Tongue (tissue), 2 donors: Measurements from ENCODE around the gene THSD8. TPM values are rescaled to one million over a fixed set of nuclear protein-coding genes. Genes with fewer than 3 reads are reported as not detected.

ENCODE experiments used
- DNase-seq: peaks from one replicate; pipeline ENCODE4 v3.0.0-alpha.2; 2015
- total RNA-seq: library from RNA; depleted of rRNA; stranded (reverse); fragments of >200 nt; gene quantifications from one replicate; pipeline ENCODE4 v1.2.3, GENCODE V29; 2014

Gene THSD8
- not detected for total RNA-seq

- peak; percentile 91 for DNase-seq
Observed at GRCh38 chr19:12801466-12802266, at the start of gene THSD8, which contains the start of gene PRDX2. THSD8 (plus strand) TSS chr19:12802069; CDS start chr19:12802072, 3 bp downstream. PRDX2 (minus strand) TSS chr19:12801800; CDS start chr19:12801261, 539 bp downstream.

DNA sequence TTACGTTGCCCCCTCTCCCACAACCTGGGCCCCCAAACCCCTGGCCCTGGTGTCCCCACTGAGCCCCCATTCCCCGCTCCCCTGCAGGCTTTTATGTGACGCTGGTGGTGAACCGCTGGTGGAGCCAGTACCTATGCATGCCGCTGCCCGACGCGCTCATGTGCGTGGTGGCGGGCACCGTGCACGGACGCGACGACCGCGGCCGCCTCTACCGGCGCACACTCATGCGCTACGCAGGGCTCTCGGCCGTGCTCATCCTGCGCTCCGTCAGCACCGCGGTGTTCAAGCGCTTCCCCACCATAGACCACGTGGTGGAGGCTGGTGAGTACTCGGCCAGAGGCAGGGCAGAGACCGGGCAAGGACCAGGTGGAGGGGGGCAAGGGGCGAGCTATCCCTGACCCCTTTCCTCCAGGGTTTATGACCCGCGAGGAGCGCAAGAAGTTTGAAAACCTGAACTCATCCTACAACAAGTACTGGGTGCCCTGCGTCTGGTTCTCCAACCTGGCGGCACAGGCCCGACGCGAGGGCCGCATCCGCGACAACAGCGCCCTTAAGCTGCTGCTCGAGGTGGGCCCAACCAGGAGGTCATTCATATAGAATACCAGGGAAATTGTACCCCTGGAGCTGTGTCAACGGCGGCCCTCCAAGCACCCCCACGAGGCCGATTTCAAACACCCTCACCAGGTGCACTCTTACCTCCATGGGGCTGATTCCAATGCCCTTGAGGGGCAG, 47.2 kb upstream of the THSD8 start:
- no peak for DNase-seq

GRCh38 chr19:12756150-12756883, 45.6 kb upstream of the THSD8 start:
- no peak for DNase-seq

- DNase-seq: peak; percentile 89
Observed at GRCh38 chr19:12757544-12758274, 44.2 kb upstream of the THSD8 start.

GRCh38 chr19:12759686-12760085, 42.2 kb upstream of the THSD8 start:
- no peak for DNase-seq

DNA sequence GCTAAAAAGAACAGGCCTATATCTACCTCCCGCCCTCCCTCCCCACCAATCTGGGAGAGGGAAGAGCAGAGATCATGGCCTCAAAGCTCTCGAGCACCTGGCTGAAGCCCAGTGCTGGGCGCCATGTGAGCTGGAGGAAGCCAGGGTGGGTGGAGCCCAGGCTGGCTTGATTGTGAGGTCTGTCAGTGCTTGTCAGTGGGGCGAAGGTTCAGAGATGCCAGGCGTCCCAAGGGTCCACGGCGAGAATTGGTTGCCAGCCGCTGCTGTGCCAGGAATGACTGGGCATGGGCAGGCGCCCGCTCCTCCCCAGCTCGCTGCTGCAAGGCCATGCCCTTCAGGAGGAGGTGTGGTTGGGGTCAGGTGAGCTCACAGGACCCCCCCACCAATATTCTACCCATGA, 38.8 kb upstream of the THSD8 start:
- DNase-seq: no peak

DNA sequence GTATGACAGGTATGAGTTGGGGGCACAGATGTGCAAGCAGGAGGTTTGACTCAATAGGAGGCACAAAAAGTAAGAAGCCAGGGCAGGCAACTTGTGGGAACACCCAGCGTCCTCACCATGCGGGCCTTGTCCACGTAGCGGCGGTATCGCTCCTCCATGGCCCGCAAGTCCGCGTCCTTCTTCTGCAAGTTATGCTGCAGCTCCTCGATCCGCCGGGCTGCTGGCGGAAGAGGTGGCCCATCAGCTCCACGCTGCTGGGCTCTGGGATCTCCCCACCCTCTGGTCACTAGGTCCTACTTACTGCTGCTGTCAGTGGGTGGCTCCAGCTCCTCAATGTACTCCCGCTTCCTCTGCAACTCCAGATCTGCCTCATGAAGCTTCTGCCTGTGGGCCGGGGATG, 37.2 kb upstream of the THSD8 start:
- DNase-seq: no peak

GRCh38 chr19:12766051-12766521, 35.8 kb upstream of the THSD8 start:
- no peak for DNase-seq

DNA sequence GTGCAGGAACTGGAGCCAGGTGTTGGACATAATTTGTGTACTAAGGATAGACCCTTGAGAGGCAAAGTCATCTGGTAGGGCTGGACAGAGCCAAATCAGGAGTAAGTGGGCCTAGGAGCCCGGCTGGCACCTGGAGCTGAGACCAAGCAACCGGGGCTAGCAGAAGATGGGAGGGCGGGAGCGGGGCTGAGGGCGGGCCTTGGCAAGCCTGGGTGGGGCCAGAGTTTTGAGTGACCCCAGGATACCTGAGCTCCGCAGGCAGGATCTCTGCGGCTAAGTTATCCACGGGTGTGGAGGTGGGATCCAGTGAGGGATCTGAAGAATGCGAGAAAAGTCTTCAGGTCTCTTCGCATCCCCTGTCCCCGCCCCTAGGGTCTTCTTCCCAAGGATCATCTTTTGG, 34.7 kb upstream of the THSD8 start:
- no peak for DNase-seq

- no peak for DNase-seq
Observed at GRCh38 chr19:12767666-12768065, 34.2 kb upstream of the THSD8 start.

GRCh38 chr19:12769689-12770088, 32.2 kb upstream of the THSD8 start:
- peak; percentile 81 for DNase-seq

DNA sequence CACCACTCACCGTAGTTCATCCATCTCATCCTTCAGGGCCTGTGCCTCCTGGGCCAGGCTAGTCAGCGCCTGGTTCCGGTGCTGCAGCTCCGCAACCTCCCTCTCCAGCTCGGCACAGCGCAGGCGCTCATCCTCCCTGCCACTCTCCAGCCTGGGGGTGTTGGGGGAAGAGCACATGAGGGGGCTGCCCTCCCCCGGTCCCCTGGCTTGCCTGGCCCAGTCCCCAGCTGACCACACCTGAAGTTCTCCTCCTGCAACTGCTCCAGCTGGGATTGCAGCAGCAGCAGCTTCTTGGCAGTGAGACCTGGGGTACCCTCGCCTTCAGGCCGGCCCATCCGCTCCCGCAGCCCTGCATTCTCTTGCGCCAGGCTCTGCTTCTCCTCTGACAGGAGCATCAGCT, 30.9 kb upstream of the THSD8 start:
- DNase-seq: no peak

- DNase-seq: no peak
Observed at GRCh38 chr19:12772323-12772722, 29.5 kb upstream of the THSD8 start.

DNA sequence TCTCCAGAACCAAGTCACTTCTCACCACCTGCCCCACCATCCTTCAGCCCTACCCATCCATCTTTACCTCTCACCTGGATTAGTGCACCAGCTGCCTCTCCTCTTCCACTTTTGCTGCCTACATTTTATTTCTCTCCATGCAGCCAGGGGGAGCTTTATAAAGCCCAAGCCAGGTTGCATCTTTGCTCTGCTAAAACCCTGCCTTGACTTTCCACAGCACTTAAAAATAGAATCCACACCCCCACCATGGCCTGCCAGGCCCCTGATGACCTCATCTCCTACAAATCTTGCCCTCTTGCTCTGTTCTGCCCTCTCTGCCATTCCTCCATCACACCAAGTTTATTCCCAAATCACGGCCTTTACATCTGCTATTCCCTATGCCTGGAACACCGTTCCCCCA, 28.3 kb upstream of the THSD8 start:
- DNase-seq: peak; percentile 38

- DNase-seq: peak; percentile 56
Observed at GRCh38 chr19:12774588-12775555, 27.0 kb upstream of the THSD8 start, which contains the start of gene HOOK2. HOOK2 (minus strand) TSS chr19:12775552; CDS start chr19:12775449, 103 bp downstream.

GRCh38 chr19:12777217-12778016, 24.5 kb upstream of the THSD8 start:
- peak; percentile 92 for DNase-seq

DNA sequence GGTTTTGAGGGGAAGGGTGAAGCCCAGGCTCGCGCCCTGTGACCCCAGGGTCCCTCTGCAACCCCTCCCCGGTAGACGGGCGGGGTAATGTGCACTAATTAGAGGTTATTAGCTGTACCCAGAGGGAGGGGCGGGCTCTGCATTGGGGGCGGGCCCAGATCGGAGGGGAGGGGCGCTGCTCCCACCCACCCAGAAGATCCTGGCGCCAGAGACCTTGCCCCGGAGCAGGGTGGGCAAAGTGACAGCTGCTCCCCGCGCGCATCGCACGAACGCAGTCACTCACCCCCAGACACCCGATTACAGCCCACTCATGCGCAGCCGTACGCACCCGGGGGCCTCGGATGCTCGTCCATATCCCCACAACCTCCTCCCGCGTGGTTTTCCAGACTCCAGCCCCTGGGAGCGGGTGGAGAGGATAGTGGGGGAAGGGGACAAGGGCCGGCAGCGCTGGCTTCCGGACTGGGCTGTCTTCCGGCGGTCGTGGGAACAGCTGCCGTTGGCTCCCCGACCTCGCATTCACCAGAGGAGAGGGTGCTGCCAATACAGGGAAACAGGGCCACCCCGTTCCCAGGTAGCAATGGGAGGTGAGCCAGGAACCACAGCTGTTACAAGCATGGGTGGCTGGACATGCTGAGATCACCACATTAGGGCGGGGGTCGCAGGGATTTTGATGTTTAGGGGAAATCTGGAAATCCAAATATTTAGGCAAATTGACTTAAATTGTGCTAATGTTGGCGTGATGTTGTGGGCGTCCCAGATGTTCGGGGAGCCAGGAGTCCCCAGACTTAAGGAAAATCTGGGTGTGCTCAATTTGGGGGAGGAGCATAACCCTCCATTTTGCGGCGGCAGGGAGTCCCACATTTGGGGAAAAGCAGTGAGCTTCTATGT, 23.6 kb upstream of the THSD8 start:
- DNase-seq: peak; percentile 88

DNA sequence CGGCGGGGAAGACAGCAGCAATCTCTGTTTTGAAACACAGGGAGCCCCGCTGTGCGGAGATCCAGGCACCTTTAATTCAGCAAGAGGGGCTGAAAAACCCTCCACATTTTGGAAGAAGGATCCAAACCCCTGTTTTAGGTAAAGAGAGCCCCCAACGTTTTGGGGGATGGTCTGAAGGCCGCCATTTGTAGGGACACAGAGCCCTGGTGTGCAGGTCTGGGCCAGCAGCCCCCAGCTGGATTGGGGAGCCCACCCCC, 23.0 kb upstream of the THSD8 start:
- DNase-seq: no peak
